ENCODE measurements around the gene GINS1. TPM values are rescaled to one million over a fixed set of nuclear protein-coding genes. Genes with fewer than 3 reads are reported as not detected.

The GINS1 gene
- total RNA-seq, 1 experiment from 2014 or later: 30.4 TPM

DNA sequence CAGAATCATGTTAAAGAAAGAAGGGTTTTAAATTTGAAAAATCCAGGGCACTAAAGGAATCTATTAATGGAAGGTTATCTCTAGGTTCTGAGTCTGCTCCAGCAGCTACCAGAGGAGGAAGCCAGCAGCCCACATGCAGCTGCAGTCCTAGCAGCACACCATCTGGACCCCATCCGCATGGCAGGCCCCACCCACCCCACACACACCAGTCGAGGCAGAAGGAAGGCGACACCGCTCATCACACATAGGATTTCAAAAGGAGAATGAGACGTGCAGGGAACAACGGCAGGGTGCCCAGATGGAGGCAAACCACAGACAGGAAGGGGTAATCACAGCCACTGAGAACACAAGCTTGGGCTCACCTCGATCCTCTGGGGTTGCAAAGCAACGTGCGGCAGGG lies 78.9 kb downstream of the GINS1 start:
- Histone ChIP-seq H3K9me2 (ENCODE audit: insufficient read depth) (no peaks in the 10 kb centered on the region), H3K4me3 (replicated peaks in 1 of 2; ENCODE audit: low read depth in 1 of 2, low read length in 2 of 2) (no peak overlapping the region), H3K9ac (ENCODE audit: low read length) (no peak overlapping the region), H4K20me1 (ENCODE audit: insufficient read depth) (no peaks in the 10 kb centered on the region), H3K4me1 (ENCODE audit: control insufficient read depth in 1 of 2, insufficient read depth in 2 of 2, low read length in 2 of 2) (no peaks in the 10 kb centered on the region), H3K36me3 (ENCODE audit: control insufficient read depth in 1 of 2, insufficient read depth in 2 of 2, low read length in 2 of 2) (no peaks in the 10 kb centered on the region; a peak in 1 of 4 replicates), H3K4me2 (ENCODE audit: low read length) (no peak overlapping the region), H3K27me3 (ENCODE audit: insufficient read depth, low read length) (no peaks in the 10 kb centered on the region), H3K27ac (ENCODE audit: low read depth, low read length) (no peak overlapping the region), H2AFZ (ENCODE audit: low read depth, low read length, poor library complexity, severe bottlenecking) (no peak overlapping the region), H3K79me2 (ENCODE audit: insufficient read depth, low read length) (no peaks in the 10 kb centered on the region), H3K9me3 (ENCODE audit: control insufficient read depth in 1 of 2, insufficient read depth in 1 of 2, low read depth in 1 of 2, low read length in 2 of 2) (no peaks in the 10 kb centered on the region)
- CTCF ChIA-PET: interaction anchor here (1.3 kb wide), 1 partner anchor 54 kb away, joined by 3 read pairs; no protein-coding TSS in a partner anchor
- POLR2A ChIA-PET: no interaction called here
- DNase-seq (ENCODE audit: low read depth, low spot score): no peak
- no peak for ATAC-seq
- BruUV-seq (replicated peaks): no TSS peak
- intact Hi-C loops (cut with micrococcal nuclease): no loop called here
- TF ChIP-seq EZH2 (IDR thresholded peaks at IDR 0.05) (no peak), JUND (IDR thresholded peaks at IDR 0.05) (no peak), SP1 (IDR thresholded peaks at IDR 0.05; ENCODE audit: low read depth) (no peak), ATF3 (IDR thresholded peaks at IDR 0.05) (no peak), EGR1 (IDR thresholded peaks at IDR 0.05; ENCODE audit: low read depth) (no peak), POLR2AphosphoS5 (IDR thresholded peaks at IDR 0.05; ENCODE audit: low read depth, low read length) (no peak), RAD21 (IDR thresholded peaks at IDR 0.05; ENCODE audit: low read depth) (no peak), ELF1 (IDR thresholded peaks at IDR 0.05; ENCODE audit: borderline replicate concordance, low read depth) (no peak), CBX3 (IDR thresholded peaks at IDR 0.05; ENCODE audit: low read depth) (no peak), ZBTB33 (IDR thresholded peaks at IDR 0.05; ENCODE audit: extremely low read depth, insufficient replicate concordance, low read length) (no peak), SRF (IDR thresholded peaks at IDR 0.05; ENCODE audit: low read depth) (no peak), POLR2A (IDR thresholded peaks at IDR 0.05; ENCODE audit: borderline replicate concordance, extremely low read depth, insufficient read depth, insufficient read length) (no peak), SIN3A (IDR thresholded peaks at IDR 0.05; ENCODE audit: low read depth) (no peak), TCF7L2 (IDR thresholded peaks at IDR 0.05; ENCODE audit: borderline replicate concordance, extremely low read depth, insufficient read depth, insufficient read length) (no peak), CEBPB (IDR thresholded peaks at IDR 0.05; ENCODE audit: low read depth) (no peak)
- TF ChIP-seq, protein P1, sequence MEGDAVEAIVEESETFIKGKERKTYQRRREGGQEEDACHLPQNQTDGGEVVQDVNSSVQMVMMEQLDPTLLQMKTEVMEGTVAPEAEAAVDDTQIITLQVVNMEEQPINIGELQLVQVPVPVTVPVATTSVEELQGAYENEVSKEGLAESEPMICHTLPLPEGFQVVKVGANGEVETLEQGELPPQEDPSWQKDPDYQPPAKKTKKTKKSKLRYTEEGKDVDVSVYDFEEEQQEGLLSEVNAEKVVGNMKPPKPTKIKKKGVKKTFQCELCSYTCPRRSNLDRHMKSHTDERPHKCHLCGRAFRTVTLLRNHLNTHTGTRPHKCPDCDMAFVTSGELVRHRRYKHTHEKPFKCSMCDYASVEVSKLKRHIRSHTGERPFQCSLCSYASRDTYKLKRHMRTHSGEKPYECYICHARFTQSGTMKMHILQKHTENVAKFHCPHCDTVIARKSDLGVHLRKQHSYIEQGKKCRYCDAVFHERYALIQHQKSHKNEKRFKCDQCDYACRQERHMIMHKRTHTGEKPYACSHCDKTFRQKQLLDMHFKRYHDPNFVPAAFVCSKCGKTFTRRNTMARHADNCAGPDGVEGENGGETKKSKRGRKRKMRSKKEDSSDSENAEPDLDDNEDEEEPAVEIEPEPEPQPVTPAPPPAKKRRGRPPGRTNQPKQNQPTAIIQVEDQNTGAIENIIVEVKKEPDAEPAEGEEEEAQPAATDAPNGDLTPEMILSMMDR (IDR thresholded peaks at IDR 0.05 in 2 of 3, conservative IDR thresholded peaks at IDR 0.05 in 1 of 3; ENCODE audit: borderline replicate concordance in 1 of 3, insufficient read depth in 1 of 3, low read depth in 2 of 3, low read length in 2 of 3): no peak
- RAD21 ChIA-PET (ENCODE audit: low non-redundant PET in 1 of 2, low total read pairs in 2 of 2, uncharacterized antibody in 2 of 2, unreplicated experiment in 2 of 2): no interaction called here

Measured in HCT116 (cell line).